GM19452 (cell line): ENCODE data around the gene TMEM229B.
A peak's percentile ranks its signal among the peaks of the same experiment; 100 is the strongest.

Experiments
- ATAC-seq: cut with Tn5 transposase; IDR thresholded peaks from one replicate; pipeline ENCODE4 v1.9.1; 2021; ENCODE audit not compliant: unreplicated experiment

TMEM229B gene

GRCh38 chr14:67515386-67516079 is 27.0 kb upstream of the TMEM229B start:
- peak; percentile 51 for ATAC-seq

- ATAC-seq, result peak; percentile 52
These were observed 26.3 kb upstream of the TMEM229B start for GRCh38 chr14:67514650-67515385.

DNA sequence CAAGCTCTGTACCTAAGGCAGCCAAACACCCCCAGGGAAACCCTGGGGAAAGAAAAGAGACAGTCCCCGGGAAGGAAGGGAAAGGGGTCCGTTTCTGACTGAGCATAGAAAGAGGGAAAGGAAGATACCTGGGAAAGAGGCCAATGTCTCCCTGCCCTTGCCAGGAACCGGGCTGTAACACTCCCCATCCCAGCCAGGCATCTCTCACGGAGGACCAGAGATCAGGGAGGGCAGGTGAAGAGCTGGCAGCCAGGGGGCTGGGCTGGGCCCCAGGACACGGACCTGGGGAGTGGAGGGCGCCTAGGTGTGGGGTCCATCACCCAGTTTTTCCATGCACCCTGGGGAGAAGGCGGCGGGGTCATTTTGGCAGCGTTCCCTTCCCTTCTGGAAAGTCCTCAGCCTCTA is 25.7 kb upstream of the TMEM229B start:
- ATAC-seq, result no peak

GRCh38 chr14:67513631-67514108 is 25.1 kb upstream of the TMEM229B start:
- ATAC-seq, result no peak

- ATAC-seq, result no peak
These were observed 24.2 kb upstream of the TMEM229B start for GRCh38 chr14:67512463-67513310.

DNA sequence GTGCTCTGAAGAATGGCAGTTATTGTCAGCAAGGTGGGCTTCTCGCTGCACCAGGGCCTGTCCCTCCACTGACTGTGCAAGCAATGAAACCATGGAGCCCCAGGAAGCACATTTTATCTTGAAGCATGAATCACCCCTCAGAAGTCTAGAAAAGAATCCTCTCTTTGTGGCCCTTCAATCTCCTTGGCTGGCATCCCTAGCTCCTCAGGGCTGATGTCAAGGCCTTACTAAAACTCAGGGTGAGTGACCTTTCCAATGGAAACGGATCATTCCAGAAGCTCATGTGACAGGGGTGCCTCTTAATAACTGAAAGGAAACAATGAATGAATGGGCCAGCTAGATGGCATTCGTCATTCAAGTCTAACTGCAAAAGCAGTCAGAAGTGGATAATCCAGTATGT is 22.3 kb upstream of the TMEM229B start:
- no peak for ATAC-seq

DNA sequence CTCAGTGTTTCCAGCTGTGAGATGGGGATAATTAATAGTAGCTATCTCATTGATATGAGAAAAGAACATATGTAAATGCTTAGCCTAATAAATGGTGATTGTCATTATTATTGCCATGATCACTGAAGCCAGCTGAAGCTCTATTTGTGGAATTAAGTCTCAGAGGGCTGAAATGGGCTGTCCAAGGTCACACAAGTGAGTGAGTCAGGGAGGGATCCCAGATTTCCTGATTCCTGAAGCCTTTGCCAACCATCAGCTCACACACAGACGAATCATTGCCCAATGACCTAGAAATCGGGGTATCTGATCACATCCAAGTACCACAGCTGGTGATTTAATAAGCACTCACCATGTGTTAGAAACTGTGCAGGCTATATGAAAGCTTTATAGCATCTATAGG is 21.6 kb upstream of the TMEM229B start:
- no peak for ATAC-seq

DNA sequence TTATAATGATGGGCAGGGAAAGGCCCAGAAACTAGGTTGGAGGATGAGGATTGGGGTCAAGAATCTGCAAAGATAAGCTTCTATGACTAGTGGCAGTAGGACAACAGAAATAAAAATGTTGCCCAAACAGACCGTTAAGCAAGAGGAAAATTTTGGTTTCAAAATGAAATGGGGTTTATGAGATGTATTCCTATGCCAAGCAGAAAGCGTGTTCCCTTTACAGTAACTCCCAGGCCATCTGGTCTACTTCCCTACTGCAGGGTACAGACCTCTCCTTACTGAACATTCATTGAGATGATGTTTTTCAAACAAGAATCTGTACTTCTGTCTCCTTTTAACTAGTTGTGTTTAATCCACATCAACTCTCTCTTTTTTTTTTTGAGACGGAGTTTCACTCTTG is 20.4 kb upstream of the TMEM229B start:
- no peak for ATAC-seq

DNA sequence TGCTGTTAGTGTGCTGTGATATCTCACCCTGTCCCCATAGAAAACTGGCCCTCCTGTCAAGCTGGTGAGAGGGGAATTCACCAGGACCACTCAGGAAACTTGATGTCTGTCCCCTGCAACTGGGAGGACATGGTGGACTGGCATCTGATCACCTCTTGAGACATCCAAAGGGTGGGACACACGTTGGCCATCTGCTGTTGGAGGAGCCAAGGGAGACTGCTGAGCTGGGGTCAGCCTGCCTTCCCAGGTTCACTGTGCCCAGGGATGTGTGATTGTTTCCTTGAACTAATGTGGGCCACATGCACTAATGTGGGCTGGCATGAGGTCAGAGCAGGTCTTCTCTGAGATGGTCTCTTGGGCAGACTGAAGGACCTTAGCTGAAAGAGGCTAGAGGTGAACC is 16.7 kb upstream of the TMEM229B start:
- no peak for ATAC-seq

- no peak for ATAC-seq
These were observed 14.8 kb upstream of the TMEM229B start for GRCh38 chr14:67503331-67503730.

DNA sequence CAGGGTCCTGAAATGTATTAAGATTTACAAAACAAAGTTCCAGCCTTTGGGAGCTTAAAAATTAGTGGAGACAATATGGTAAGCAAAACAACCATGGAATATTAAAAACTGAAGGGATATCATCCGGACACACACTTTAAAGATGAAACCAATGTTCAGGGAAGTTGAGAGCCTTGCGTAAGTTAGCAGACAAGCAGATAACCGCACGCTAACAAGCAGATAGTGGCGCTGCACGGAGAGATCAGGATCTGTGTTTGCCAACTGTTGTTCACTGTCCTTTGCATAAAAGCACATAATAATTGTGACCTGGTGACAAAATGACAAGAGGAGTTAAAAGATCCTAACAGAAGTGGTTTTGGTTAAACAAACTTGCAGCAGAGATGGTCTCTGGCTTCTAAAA is 14.3 kb upstream of the TMEM229B start:
- no peak for ATAC-seq

DNA sequence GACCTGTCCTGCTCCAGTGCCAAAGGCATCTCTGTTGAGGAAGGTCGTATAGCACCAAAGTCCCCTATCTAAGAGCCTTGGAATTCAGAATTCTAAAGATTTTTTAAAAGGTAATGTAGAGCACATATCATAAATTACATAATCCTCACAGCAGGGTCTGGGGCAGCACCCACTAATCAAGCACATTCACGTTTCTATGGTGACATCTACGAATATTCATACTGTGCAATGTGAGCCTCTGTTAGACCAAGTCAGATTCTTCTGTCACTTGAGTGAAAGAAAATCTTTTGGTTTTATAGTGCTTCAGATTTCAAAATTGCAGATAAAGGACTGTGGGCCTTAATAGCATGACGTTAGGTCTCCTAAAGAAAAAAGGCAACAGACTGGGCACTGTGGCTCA is 13.1 kb upstream of the TMEM229B start:
- ATAC-seq, result no peak

DNA sequence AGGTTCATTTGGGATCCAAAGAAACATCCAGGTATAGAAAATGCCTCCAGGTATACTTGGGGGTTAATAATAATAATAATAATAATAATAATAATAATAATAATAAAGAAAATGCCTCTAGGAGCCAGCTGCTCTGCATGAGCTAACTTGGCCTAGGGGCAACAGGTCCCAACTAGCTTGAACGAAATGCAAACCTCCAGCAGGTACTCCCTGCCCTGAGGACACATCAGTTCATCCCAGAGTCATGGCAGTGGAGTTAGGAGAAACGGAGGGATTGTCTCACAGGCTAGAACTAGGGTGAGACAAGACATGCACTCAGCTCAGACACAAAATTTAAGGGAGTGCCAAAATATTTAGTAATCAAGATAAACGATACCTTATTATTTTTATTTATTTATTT is 12.5 kb upstream of the TMEM229B start:
- no peak for ATAC-seq

- ATAC-seq, result no peak
These were observed 9.2 kb upstream of the TMEM229B start for GRCh38 chr14:67497716-67498115.

DNA sequence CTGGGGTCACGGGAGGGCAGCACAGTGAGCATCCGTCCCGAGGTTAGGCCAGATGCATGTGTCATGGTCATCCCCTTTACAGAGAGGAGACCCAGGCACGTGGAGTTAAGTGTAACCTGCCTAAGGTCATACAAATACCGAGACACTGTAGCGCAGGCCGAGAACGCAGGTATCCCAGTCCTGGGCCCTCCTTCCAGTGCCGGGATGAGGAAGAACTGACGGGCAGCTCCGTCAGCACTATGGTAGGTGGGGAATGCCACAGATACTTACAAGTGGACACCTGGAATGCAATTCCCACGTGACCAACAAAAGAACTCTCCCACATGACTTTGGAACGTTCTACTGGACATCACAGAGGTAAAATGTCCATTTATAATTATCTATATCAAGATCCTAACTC is 8.7 kb upstream of the TMEM229B start:
- ATAC-seq, result no peak

GRCh38 chr14:67495827-67496226 is 7.3 kb upstream of the TMEM229B start:
- ATAC-seq, result no peak

DNA sequence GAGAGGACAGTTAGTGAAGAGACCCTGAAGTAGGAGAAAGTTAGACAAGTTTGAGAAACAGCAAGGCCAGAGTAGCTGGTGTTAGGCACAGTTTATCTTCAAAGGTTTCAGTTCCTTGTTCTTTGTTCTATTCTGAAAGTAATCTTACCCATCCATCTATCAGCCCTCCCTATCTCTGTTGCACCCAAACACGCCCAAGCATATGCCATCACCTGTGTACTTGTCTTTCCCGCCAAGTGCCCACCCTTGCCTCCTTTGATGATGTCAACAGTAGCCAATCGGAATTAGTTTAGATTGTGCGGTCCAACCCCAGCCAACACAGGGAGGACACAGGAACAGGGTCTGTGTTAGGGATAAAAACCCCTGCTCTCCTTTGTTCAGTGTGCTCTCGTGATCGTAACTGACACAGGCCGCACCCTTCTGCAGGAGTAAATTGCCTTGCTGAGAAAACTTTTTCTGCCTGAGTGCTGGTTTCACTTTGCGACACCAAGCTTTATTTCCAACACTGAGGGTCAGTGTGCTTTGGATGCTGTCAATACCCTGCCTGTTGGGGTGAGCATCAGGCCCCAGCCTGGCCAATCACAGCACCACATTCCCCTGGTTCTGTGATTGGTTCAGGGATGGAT is 4.7 kb upstream of the TMEM229B start:
- ATAC-seq, result no peak

DNA sequence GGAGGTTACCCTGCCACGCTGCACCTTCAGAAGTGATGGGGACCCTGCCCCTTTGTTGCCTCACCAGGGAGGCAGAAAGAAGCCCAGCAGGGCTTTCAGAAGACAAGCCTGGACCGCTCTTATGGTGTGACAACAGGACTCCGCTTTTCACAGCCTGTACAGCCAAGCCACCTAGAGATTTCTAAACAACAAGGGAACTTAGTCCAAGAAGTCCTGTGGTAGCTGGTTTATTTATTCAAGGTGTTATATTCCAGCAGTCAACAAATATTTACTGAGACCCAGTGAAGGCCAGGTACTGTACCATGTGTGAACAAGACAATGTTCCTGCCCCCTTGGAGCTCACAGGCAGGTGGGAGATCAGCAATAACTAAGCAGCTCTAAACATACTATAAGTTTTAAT is 4.0 kb upstream of the TMEM229B start:
- no peak for ATAC-seq

DNA sequence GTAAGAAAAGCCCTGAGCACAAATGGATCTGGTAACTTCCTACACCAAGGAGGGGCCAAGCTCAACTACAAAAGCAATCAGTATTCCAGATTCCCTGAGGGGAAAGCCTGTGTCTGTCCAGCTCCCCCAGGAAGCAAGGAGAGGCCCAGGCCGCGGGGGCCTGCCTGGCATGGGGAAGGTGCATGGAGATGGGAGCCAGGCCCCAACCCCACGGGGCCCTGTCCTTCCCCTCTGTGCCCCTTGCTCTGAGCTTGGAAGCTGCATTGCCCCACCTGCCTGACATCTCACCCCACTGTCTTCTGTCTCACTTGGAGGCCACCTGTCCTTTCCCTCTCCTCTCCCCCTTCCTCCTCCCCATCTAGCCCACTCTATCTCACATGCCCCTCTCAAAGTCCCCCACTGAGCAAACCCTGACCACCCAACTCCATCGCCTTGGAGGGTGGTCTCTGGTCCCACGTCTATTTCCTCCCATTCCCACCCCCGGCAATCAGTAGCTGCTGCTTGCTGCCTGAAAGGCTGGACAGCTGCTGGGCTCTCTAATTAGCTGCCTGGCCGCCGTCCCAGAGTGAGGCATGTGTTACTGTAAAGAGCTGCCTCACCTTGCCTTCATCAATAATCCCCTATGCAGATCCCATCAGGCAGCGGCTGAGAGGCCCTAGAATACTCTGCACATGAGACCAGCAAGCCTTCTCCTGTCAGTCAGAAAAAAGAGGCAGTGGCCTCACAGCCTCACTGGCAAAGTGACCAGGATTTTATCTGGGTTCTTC is 3.4 kb upstream of the TMEM229B start:
- ATAC-seq, result no peak

- no peak for ATAC-seq
These were observed 2.8 kb upstream of the TMEM229B start for GRCh38 chr14:67491285-67491684.
